Mesenchymal stem cell (in vitro differentiated cells and primary cell): ENCODE measurements around the gene AUTS2.

Experiments
- DNase-seq: peaks from one replicate; pipeline ENCODE4 v3.0.0-alpha.2; 2013
- H2AFZ ChIP-seq: one replicate; pipeline ENCODE4 v1.6.1; 2013; ENCODE audit warnings: low read depth, mild to moderate bottlenecking, control low read depth, inconsistent platforms, low read length, moderate library complexity
- H2AK5ac ChIP-seq: 2 replicates; pipeline ENCODE4 v1.6.1; 2013; ENCODE audit warnings: low read length, moderate library complexity, mild to moderate bottlenecking, inconsistent platforms; ENCODE audit not compliant: severe bottlenecking
- H2BK120ac ChIP-seq: one replicate; pipeline ENCODE4 v1.6.1; 2013; ENCODE audit warnings: low read depth, mild to moderate bottlenecking, inconsistent platforms, low read length, moderate library complexity
- H2BK12ac ChIP-seq, 2 experiments: one replicate each; pipeline ENCODE4 v1.6.1; 2013; ENCODE audit warnings: inconsistent platforms in 2 of 2, low read length in 2 of 2, mild to moderate bottlenecking in 2 of 2, moderate library complexity in 2 of 2, control low read depth in 1 of 2
- H2BK15ac ChIP-seq: one replicate; pipeline ENCODE4 v1.6.1; 2013; ENCODE audit warnings: mild to moderate bottlenecking, low read depth, inconsistent platforms; ENCODE audit not compliant: poor library complexity, severe bottlenecking
- H2BK5ac ChIP-seq: 2 replicates; pipeline ENCODE4 v1.6.1; 2013; ENCODE audit warnings: low read depth, mild to moderate bottlenecking, low read length, control low read depth, inconsistent platforms; ENCODE audit not compliant: poor library complexity, severe bottlenecking
- H3K14ac ChIP-seq, 2 experiments: one replicate each; pipeline ENCODE4 v1.6.1; 2013; ENCODE audit warnings: inconsistent platforms in 2 of 2, low read length in 2 of 2, control low read depth in 1 of 2, mild to moderate bottlenecking in 1 of 2, moderate library complexity in 1 of 2
- H3K18ac ChIP-seq, 2 experiments: one replicate each; pipeline ENCODE4 v1.6.1; 2013; ENCODE audit warnings: inconsistent platforms in 2 of 2, low read length in 2 of 2, control low read depth in 1 of 2, low read depth in 1 of 2, mild to moderate bottlenecking in 1 of 2
- H3K23ac ChIP-seq, 2 experiments: one replicate each; pipeline ENCODE4 v1.6.1; 2013; ENCODE audit warnings: inconsistent platforms in 2 of 2, low read length in 2 of 2, mild to moderate bottlenecking in 2 of 2, moderate library complexity in 2 of 2, control low read depth in 1 of 2
- H3K27ac ChIP-seq: 2 replicates; pipeline ENCODE4 v1.5.1; 2013; ENCODE audit warnings: mild to moderate bottlenecking, moderate library complexity, low read length, control low read depth, inconsistent platforms; ENCODE audit not compliant: poor library complexity, severe bottlenecking
- H3K27me3 ChIP-seq, 2 experiments: 2 replicates each; pipeline versions ENCODE4 v1.6.1 to v1.7.0; 2013; ENCODE audit warnings: low read length in 2 of 2, mild to moderate bottlenecking in 2 of 2, moderate library complexity in 2 of 2, control low read depth in 1 of 2, inconsistent platforms in 1 of 2; ENCODE audit not compliant: control insufficient read depth in 1 of 2, insufficient read depth in 1 of 2
- H3K36me3 ChIP-seq, 2 experiments: 2 replicates each; pipeline versions ENCODE4 v1.6.1 to v1.7.0; 2013; ENCODE audit warnings: low read length in 2 of 2, control low read depth in 1 of 2, inconsistent platforms in 1 of 2, low read depth in 1 of 2, mild to moderate bottlenecking in 1 of 2; ENCODE audit not compliant: insufficient read depth in 2 of 2, control insufficient read depth in 1 of 2
- H3K4ac ChIP-seq, 2 experiments: one replicate each; pipeline ENCODE4 v1.6.1; 2013; ENCODE audit warnings: inconsistent platforms in 2 of 2, low read length in 2 of 2, mild to moderate bottlenecking in 2 of 2, moderate library complexity in 2 of 2, control low read depth in 1 of 2, low read depth in 1 of 2
- H3K4me1 ChIP-seq: 2 replicates; pipeline ENCODE4 v1.6.1; 2013; ENCODE audit warnings: low read depth, low read length, control low read depth; ENCODE audit not compliant: control insufficient read depth, insufficient read depth
- H3K4me2 ChIP-seq: 2 replicates; pipeline ENCODE4 v1.6.1; 2013; ENCODE audit warnings: low read length, mild to moderate bottlenecking, inconsistent platforms; ENCODE audit not compliant: poor library complexity, severe bottlenecking
- H3K4me3 ChIP-seq, 2 experiments: 2 replicates each; pipeline versions ENCODE4 v1.5.1 to v1.7.0; 2013; ENCODE audit warnings: low read length in 2 of 2, mild to moderate bottlenecking in 2 of 2, control low read depth in 1 of 2, low read depth in 1 of 2; ENCODE audit not compliant: insufficient read depth in 1 of 2
- H3K79me1 ChIP-seq: replicated peaks from 2 replicates; pipeline ENCODE4 v1.6.1; 2013; ENCODE audit warnings: mild to moderate bottlenecking, control low read depth, low read length, inconsistent platforms; ENCODE audit not compliant: poor library complexity, severe bottlenecking
- H3K9ac ChIP-seq: 2 replicates; pipeline ENCODE4 v1.7.0; 2013; ENCODE audit warnings: mild to moderate bottlenecking, low read length, moderate library complexity
- H3K9me3 ChIP-seq: 2 replicates; pipeline ENCODE4 v1.7.0; 2013; ENCODE audit warnings: mild to moderate bottlenecking, low read length; ENCODE audit not compliant: control insufficient read depth
- H4K8ac ChIP-seq: one replicate; pipeline ENCODE4 v1.6.1; 2013; ENCODE audit warnings: inconsistent platforms, mild to moderate bottlenecking, low read length, moderate library complexity
- H4K91ac ChIP-seq: one replicate; pipeline ENCODE4 v1.6.1; 2013; ENCODE audit warnings: mild to moderate bottlenecking, low read length, inconsistent platforms
- WGBS: methylation state at CpG from one replicate; pipeline ENCODE4 v1.1.7; 2013; ENCODE audit warnings: mixed read lengths; 5-methylcytosine and 5-hydroxymethylcytosine counted together

Gene AUTS2

DNA sequence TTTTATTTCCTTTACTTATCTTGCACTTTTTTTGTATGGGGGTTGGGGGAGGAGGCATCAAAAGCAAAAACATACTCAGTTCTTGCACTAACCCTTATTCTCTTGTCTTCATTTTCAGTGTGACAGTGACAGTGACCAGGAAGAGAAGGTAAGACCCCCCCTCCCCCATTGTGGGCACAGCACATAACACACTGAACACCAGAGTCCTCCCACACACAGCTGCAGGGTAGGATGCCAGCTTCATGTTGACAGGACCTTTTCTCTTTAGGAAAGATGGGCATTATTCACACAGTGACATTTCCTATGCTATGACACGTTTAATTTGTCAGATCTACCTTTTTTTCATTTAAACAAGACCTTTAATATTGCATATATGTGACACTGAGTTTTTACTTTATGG is 837.4 kb downstream of the AUTS2 start:
- Histone ChIP-seq H3K18ac (no peak overlapping the region), H3K4ac (no peak overlapping the region), H4K91ac (no peak overlapping the region), H3K4me1 (no peaks in the 10 kb centered on the region), H3K27ac (no peak overlapping the region), H3K9ac (no peak overlapping the region), H3K4me2 (no peak overlapping the region), H4K8ac (no peak overlapping the region), H2AFZ (no peak overlapping the region), H3K4me3 (no peak overlapping the region), H3K36me3 (no peaks in the 10 kb centered on the region), H3K14ac (no peak overlapping the region), H2BK5ac (no peak overlapping the region), H2AK5ac (no peak overlapping the region), H2BK15ac (no peak overlapping the region), H2BK12ac (no peak overlapping the region), H3K79me1 (no peaks in the 10 kb centered on the region), H3K23ac (no peak overlapping the region), H3K27me3 (no peaks in the 10 kb centered on the region), H2BK120ac (no peak overlapping the region), H3K9me3 (no peaks in the 10 kb centered on the region)
- no CpG with 5 or more reads among the region's 1 CpG for WGBS
- no peak for DNase-seq

DNA sequence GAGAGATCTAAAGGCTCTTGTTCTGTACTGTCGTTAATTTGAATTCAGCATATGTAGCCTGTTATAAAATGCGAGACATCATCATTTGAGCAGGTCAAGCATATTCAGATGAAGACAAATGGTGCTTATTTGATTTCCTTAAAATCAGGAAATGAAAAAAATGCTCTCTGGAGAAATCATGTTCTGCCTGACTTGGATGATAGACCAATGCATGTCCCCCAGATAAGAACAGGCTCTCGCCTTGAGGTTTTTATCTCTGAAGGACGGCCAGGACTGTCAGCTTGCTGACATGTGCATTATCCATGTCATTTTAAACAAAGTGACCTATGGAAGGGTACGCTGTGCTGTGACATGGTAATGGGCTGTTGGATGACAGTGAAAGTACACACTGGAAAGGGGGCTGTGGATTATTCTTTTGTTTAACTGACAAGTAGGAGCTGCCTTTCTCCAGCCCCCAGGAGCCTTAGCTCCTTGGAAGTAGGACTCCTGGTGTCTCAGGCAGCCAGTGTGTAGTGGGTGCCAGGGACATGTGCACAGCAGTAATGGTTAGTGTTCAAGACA is 838.6 kb downstream of the AUTS2 start:
- WGBS = 77% methylated on average over 5 of the region's 5 CpGs
- Histone ChIP-seq H3K18ac (no peak overlapping the region), H3K36me3 (no peaks in the 10 kb centered on the region)

DNA sequence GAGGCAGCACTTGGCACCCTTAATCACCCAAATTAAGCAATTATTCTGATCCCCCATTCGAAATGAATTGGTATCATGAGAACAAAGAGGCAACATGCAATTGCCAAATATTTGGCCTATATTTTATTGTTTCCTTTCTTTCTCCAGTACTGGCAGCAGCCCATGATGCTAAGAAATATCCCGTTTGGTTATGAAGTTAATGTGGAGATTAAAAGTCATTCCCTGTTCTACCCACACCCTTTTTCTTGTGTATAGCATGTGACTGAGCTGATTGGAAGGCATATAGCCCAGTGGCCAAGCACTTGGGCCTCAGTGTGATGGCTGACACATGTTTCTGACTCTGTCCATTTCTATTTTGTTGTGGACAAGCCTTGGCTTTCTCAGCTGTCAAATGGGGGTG is 841.4 kb downstream of the AUTS2 start:
- Histone ChIP-seq H3K79me1 (no peaks in the 10 kb centered on the region), H2BK15ac (no peak overlapping the region), H3K18ac (no peak overlapping the region), H3K4me1 (no peaks in the 10 kb centered on the region), H2AK5ac (no peak overlapping the region), H3K27me3 (no peaks in the 10 kb centered on the region), H4K91ac (no peak overlapping the region), H2AFZ (no peak overlapping the region), H3K36me3 (no peaks in the 10 kb centered on the region), H3K9me3 (no peaks in the 10 kb centered on the region), H4K8ac (no peak overlapping the region), H2BK12ac (no peak overlapping the region), H3K9ac (no peak overlapping the region), H3K4me2 (no peak overlapping the region), H3K14ac (no peak overlapping the region), H3K4ac (no peak overlapping the region), H2BK120ac (no peak overlapping the region), H3K4me3 (no peak overlapping the region), H2BK5ac (no peak overlapping the region), H3K23ac (no peak overlapping the region), H3K27ac (no peak overlapping the region)
- WGBS = no CpG with 5 or more reads among the region's 2 CpGs
- DNase-seq = no peak

More for the DNA sequence above, 838.6 kb downstream of the AUTS2 start:
- Histone ChIP-seq H2BK120ac (no peak overlapping the region), H3K4ac (no peak overlapping the region), H3K23ac (no peak overlapping the region), H3K4me2 (no peak overlapping the region), H3K4me3 (no peak overlapping the region), H2BK5ac (no peak overlapping the region), H4K91ac (no peak overlapping the region), H4K8ac (no peak overlapping the region), H2BK12ac (no peak overlapping the region), H3K9me3 (no peaks in the 10 kb centered on the region), H2AK5ac (no peak overlapping the region), H3K14ac (no peak overlapping the region), H2AFZ (no peak overlapping the region), H3K4me1 (no peaks in the 10 kb centered on the region), H2BK15ac (no peak overlapping the region), H3K27ac (no peak overlapping the region), H3K27me3 (no peaks in the 10 kb centered on the region), H3K9ac (no peak overlapping the region), H3K79me1 (no peaks in the 10 kb centered on the region)
- DNase-seq = no peak

DNA sequence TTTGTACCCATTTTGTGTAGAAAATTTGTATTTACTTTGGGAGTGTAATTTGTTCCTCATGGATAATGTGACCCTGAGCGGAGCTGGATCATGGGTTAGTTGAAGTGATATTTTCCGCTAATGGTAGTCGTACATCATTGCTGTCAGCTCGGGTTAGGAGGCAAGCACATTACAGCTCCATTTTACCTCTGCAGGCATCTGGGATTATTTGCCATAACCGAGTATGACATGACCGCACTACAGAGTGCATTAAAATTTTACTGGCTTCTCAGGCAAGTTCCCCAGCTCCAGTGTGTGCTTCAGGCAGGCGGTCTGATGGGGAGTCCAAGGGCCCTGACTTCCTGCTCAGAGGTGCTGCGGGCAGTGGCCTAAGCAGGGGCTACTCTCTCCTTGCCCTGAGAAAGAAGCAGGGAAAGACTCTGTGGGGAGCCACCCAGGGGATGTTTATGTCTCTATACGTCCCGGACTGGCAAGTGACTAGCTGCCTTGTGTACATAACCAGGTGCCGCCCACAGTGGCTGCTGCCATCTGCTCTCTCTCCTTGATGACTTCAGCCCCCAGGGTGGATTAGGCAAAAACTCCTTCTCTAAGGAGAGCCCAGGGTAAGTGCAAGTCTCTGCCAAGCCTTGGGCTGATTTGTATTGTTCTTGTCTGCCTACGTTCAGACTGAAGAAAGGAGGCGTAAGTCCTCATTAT is 848.3 kb downstream of the AUTS2 start:
- DNase-seq = no peak
- no peak overlapping the region for H3K23ac ChIP-seq
- no peak overlapping the region for H2BK5ac ChIP-seq
- H3K4me2 ChIP-seq = no peak overlapping the region
- H2BK120ac ChIP-seq = no peak overlapping the region
- H4K91ac ChIP-seq = no peak overlapping the region
- no peaks in the 10 kb centered on the region for H3K9me3 ChIP-seq
- no peak overlapping the region for H3K4me3 ChIP-seq
- H3K36me3 ChIP-seq = no peaks in the 10 kb centered on the region
- H2BK15ac ChIP-seq = no peak overlapping the region
- no peak overlapping the region for H3K27ac ChIP-seq
- H2BK12ac ChIP-seq = no peak overlapping the region
- H3K9ac ChIP-seq = no peak overlapping the region
- no peaks in the 10 kb centered on the region for H3K27me3 ChIP-seq
- 86% methylated on average over 13 of the region's 13 CpGs for WGBS
- H2AFZ ChIP-seq = no peak overlapping the region
- peaks cover 2% of the 10 kb centered on the region for H3K4me1 ChIP-seq
- no peak overlapping the region for H2AK5ac ChIP-seq
- no peak overlapping the region for H3K14ac ChIP-seq
- no peaks in the 10 kb centered on the region for H3K79me1 ChIP-seq
- no peak overlapping the region for H4K8ac ChIP-seq
- H3K4ac ChIP-seq = no peak overlapping the region
- H3K18ac ChIP-seq = no peak overlapping the region
